CD4-positive, CD25-positive, alpha-beta regulatory T cell (primary cell): ENCODE measurements around the gene GEMIN4. TPM values are rescaled to one million over a fixed set of nuclear protein-coding genes. Genes with fewer than 3 reads are reported as not detected.

Experiments used
- ATAC-seq, 2 donors: fragments of 150-1000 bp; cut with Tn5 transposase; one replicate each; pipeline ENCODE4 v1.10.0; 2021; ENCODE audit warnings: low read depth in 2 of 2, moderate number of reproducible peaks in 2 of 2, moderate library complexity in 1 of 2
- DNase-seq, 3 donors: peaks; one replicate each; pipeline versions ENCODE4 v3.0.0 to v3.0.0-alpha.2; 2012 to 2022; ENCODE audit warnings: mixed read lengths in 1 of 3
- H3K27ac ChIP-seq: one replicate; pipeline ENCODE4 v1.7.0; 2013; ENCODE audit warnings: mild to moderate bottlenecking, low read length; ENCODE audit not compliant: insufficient read depth, poor library complexity, severe bottlenecking
- H3K27me3 ChIP-seq: one replicate; pipeline ENCODE4 v1.7.0; 2013; ENCODE audit warnings: low read length; ENCODE audit not compliant: control insufficient read depth, insufficient read depth
- H3K36me3 ChIP-seq: one replicate; pipeline ENCODE4 v1.7.0; 2013; ENCODE audit warnings: mild to moderate bottlenecking, low read length, moderate library complexity; ENCODE audit not compliant: control insufficient read depth, insufficient read depth
- H3K4me1 ChIP-seq: 2 replicates; pipeline ENCODE4 v1.7.0; 2013; ENCODE audit warnings: mild to moderate bottlenecking, low read length; ENCODE audit not compliant: insufficient read depth, control insufficient read depth, poor library complexity, severe bottlenecking
- H3K4me3 ChIP-seq: one replicate; pipeline ENCODE4 v1.7.0; 2013; ENCODE audit warnings: low read depth, mild to moderate bottlenecking, low read length, moderate library complexity
- H3K9me3 ChIP-seq, 2 experiments: 1 replicate in 1 of 2; 2 replicates in 1 of 2; pipeline ENCODE4 v1.7.0; 2013; ENCODE audit warnings: low read length in 2 of 2, mild to moderate bottlenecking in 1 of 2, moderate library complexity in 1 of 2; ENCODE audit not compliant: control insufficient read depth in 2 of 2
- H3K27ac Mint-ChIP-seq, 3 donors: one replicate each; pipeline ENCODE4 v1.8.0; 2020 to 2022; ENCODE audit warnings: mild to moderate bottlenecking in 3 of 3, mixed read lengths in 3 of 3, moderate library complexity in 2 of 3
- H3K27me3 Mint-ChIP-seq: one replicate; pipeline ENCODE4 v1.8.0; 2022; ENCODE audit warnings: mild to moderate bottlenecking, mixed read lengths
- H3K36me3 Mint-ChIP-seq: one replicate; pipeline ENCODE4 v1.8.0; 2020; ENCODE audit warnings: mixed read lengths
- H3K4me1 Mint-ChIP-seq, 4 donors: one replicate each; pipeline ENCODE4 v1.8.0; 2020 to 2022; ENCODE audit warnings: mixed read lengths in 4 of 4, mild to moderate bottlenecking in 1 of 4
- H3K4me3 Mint-ChIP-seq, 4 donors: one replicate each; pipeline ENCODE4 v1.8.0; 2020 to 2022; ENCODE audit warnings: mild to moderate bottlenecking in 4 of 4, mixed read lengths in 4 of 4, moderate library complexity in 3 of 4
- H3K9me3 Mint-ChIP-seq, 7 donors: one replicate each; pipeline ENCODE4 v1.8.0; 2020 to 2022; ENCODE audit warnings: mixed read lengths in 7 of 7, mild to moderate bottlenecking in 3 of 7, moderate library complexity in 2 of 7
- polyA plus RNA-seq, 4 donors: library from polyadenylated mRNA; unstranded; fragments of 300-500 nt; fragmentation: Illumina TruSeq; gene quantifications; one replicate each; pipeline ENCODE4 v1.2.3, GENCODE V29; 2021
- total RNA-seq: library from RNA; stranded (reverse); gene quantifications from one replicate; pipeline ENCODE4 v1.2.3, GENCODE V29; 2022

Gene GEMIN4
- total and polyA plus RNA-seq, 5 donors from 2014 or later: 9.2 to 34.7 (median 15.9) TPM

DNA sequence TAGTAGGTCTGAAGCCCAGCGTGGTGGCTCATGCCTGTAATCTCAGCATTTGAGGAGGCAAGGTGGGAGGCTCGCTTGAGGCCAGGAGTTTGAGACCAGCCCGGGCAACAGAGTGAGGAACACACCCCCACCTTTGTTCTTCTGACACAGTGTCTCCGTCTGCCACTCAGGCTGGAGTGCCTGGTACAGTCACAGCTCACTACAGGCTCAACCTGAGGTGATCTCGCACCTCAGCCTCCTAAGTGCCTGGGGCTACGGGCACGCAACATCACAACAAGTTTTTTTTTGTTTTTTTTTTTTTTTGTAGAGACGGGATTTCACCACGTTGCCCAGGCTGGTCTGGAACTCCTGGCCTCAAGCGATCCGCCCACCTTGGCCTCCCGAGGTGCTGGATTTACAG lies 26.3 kb downstream of the GEMIN4 start:
- H3K4me3 ChIP-seq: no peak overlapping the region
- Mint-ChIP-seq H3K4me3 (no peak overlapping the region), H3K9me3 (no peaks in the 10 kb centered on the region), H3K27ac (no peak overlapping the region), H3K27me3 (peaks cover 23% of the 10 kb centered on the region), H3K4me1 (no peaks in the 10 kb centered on the region), H3K36me3 (no peaks in the 10 kb centered on the region)
- H3K9me3 ChIP-seq: no peaks in the 10 kb centered on the region
- peaks cover 3% of the 10 kb centered on the region for H3K27me3 ChIP-seq
- ATAC-seq (no peak), DNase-seq (no peak)
- H3K4me1 ChIP-seq: no peaks in the 10 kb centered on the region
- no peaks in the 10 kb centered on the region for H3K36me3 ChIP-seq
- H3K27ac ChIP-seq: no peak overlapping the region

DNA sequence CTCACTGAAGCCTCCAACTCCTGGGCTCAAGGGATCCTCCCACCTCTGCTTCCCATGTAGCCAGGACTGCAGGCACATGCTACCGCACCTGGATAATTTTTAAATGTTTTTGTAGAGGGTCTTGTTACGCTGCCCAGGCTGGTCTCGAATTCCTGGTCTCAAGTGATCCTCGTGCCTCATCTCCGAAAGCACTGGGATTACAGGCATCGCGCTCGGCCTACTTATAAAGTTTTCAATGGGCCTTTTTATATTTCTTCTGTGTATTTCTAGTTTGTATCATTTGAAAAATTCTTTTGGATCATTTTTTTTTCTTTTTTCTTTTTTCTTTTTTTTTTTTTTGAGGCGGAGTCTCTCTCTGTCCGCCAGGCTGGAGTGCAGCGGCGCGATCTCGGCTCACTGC lies 27.0 kb downstream of the GEMIN4 start:
- Mint-ChIP-seq H3K9me3 (no peaks in the 10 kb centered on the region), H3K4me1 (no peaks in the 10 kb centered on the region), H3K27ac (no peak overlapping the region), H3K4me3 (no peak overlapping the region), H3K27me3 (peaks cover 17% of the 10 kb centered on the region), H3K36me3 (no peaks in the 10 kb centered on the region)
- H3K9me3 ChIP-seq: no peaks in the 10 kb centered on the region
- no peak overlapping the region for H3K27ac ChIP-seq
- H3K27me3 ChIP-seq: peaks cover 3% of the 10 kb centered on the region
- no peak for ATAC-seq
- no peaks in the 10 kb centered on the region for H3K4me1 ChIP-seq
- H3K4me3 ChIP-seq: no peak overlapping the region
- no peaks in the 10 kb centered on the region for H3K36me3 ChIP-seq
- DNase-seq: no peak

DNA sequence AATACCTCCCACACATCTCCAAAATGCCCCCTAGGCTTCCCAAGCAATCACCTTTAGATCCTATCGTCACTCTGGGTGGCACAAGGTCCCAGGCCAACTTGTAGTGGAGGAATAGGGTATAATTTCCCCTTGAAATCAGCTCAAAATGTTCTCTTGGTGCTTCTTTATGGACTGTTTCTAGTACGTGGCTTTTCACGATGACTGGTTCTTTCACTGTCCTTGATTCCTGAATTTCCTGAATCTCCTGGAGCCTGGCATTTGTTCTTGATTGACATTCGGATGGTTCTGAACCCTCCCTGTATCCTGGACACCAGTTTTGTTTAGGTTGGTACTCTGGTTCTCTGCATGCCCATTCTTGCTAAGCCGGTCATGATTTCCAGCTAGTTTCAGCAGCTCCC lies 30.5 kb downstream of the GEMIN4 start:
- H3K9me3 ChIP-seq: no peaks in the 10 kb centered on the region
- peaks cover 0 to 6% (median 4%) of the 10 kb centered on the region in 4 donors for H3K4me1 Mint-ChIP-seq
- H3K4me3 Mint-ChIP-seq: no peak overlapping the region
- H3K36me3 ChIP-seq: no peaks in the 10 kb centered on the region
- H3K36me3 Mint-ChIP-seq: no peaks in the 10 kb centered on the region
- DNase-seq (no peak), ATAC-seq (no peak)
- H3K4me3 ChIP-seq: no peak overlapping the region
- no peaks in the 10 kb centered on the region for H3K9me3 Mint-ChIP-seq
- H3K4me1 ChIP-seq: no peaks in the 10 kb centered on the region
- H3K27me3 Mint-ChIP-seq: peaks cover 2% of the 10 kb centered on the region
- no peak overlapping the region for H3K27ac Mint-ChIP-seq
- H3K27me3 ChIP-seq: peaks cover 3% of the 10 kb centered on the region
- H3K27ac ChIP-seq: no peak overlapping the region

DNA sequence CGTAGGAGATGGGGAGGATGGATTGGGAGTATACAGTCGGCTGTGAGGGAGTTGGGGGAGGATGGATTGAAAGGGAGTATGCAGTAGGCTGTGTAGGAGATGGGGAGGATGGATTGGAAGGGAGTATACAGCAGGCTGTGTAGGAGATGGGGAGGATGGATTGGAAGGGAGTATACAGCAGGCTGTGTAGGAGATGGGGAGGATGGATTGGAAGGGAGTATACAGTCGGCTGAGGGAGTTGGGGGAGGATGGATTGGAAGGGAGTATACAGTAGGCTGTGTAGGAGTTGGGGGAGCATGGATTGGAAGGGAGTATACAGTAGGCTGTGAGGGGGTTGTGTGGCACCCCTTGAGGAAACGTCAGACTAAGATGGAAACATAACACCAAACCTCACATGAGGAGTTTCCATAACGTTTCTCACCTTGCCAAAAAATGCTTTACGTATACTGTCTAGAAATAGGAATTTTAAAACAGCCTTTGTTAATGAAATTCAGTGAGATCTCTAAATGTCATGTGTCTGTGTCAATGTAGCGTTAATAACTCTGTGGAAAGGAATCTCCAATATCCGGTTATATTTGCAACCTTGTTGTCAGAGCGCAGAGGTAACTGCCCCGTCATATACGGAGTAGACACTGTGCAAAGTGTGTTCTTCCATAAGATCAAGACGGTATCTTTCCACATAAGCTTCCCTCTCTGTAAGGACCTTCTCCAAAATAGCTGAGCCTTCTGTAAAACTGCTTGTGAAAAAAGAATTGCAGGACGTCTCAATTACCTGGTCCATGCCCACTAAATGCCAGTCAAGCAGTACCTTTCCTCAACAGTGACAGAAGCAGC lies 31.1 kb downstream of the GEMIN4 start:
- no peaks in the 10 kb centered on the region for H3K9me3 ChIP-seq
- DNase-seq (no peak), ATAC-seq (no peak)
- Mint-ChIP-seq H3K9me3 (no peaks in the 10 kb centered on the region), H3K4me1 (peaks cover 0 to 6% (median 4%) of the 10 kb centered on the region in 4 donors), H3K27me3 (no peaks in the 10 kb centered on the region), H3K36me3 (no peaks in the 10 kb centered on the region), H3K4me3 (no peak overlapping the region), H3K27ac (no peak overlapping the region)
- no peaks in the 10 kb centered on the region for H3K4me1 ChIP-seq
- peaks cover 3% of the 10 kb centered on the region for H3K27me3 ChIP-seq
- H3K36me3 ChIP-seq: no peaks in the 10 kb centered on the region
- no peak overlapping the region for H3K27ac ChIP-seq
- H3K4me3 ChIP-seq: no peak overlapping the region

DNA sequence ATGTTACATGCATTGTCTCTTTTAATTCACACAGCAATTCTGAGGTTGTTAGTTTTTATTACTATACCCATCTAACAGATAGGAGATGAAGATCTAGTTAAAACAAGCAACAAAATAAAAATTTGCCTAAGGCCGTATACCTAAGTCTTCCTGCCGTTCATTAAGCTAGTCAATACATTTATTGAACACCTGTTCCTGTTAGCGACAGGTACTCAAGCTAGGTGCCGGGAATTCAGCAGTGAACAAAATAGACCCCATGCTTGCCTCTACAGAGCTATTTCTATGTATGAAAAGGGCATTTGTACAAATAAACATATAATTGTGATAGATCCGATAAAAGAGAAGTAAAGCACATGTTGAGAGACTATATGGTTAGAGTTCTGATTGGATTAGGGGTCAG lies 34.0 kb downstream of the GEMIN4 start:
- no peak for DNase-seq
- H3K4me3 Mint-ChIP-seq: peak overlapping the region in 1 of 4 donors; percentile 80

DNA sequence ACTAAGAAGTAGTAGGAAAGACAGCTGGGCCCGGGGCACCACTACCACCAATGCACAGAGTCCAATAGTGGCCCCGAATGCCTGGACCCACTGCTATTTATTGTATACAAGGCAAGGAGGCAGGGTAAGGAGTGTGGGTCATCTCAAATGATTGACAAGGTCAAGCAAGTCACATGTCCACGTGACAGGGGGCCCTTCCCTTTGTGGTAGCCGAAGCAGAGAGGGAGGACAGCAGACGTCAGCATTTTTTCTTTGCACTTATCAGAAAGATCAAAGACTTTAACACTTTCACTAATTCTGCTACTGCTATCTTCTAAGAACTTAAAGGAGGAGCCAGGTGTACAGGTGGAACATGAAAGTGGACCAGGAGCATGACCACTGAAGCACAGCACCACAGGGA lies 43.9 kb downstream of the GEMIN4 start:
- Mint-ChIP-seq H3K27me3 (no peaks in the 10 kb centered on the region), H3K9me3 (no peaks in the 10 kb centered on the region), H3K4me3 (no peak overlapping the region), H3K4me1 (peaks cover 24 to 40% (median 31%) of the 10 kb centered on the region in 4 donors), H3K36me3 (peaks cover 15% of the 10 kb centered on the region), H3K27ac (peak overlapping the region in 1 of 3 donors; percentile 5)
- Histone ChIP-seq H3K9me3 (no peaks in the 10 kb centered on the region), H3K27me3 (no peaks in the 10 kb centered on the region), H3K36me3 (peaks cover 33% of the 10 kb centered on the region), H3K4me1 (peaks cover 3% of the 10 kb centered on the region), H3K4me3 (no peak overlapping the region), H3K27ac (no peak overlapping the region)
- ATAC-seq (no peak), DNase-seq (peak in 1 of 3 donors; percentile 12)

More for the DNA sequence above, 34.0 kb downstream of the GEMIN4 start:
- Mint-ChIP-seq H3K4me1 (peaks cover 5 to 19% (median 10%) of the 10 kb centered on the region in 4 donors), H3K9me3 (no peaks in the 10 kb centered on the region), H3K27ac (no peak overlapping the region), H3K27me3 (no peaks in the 10 kb centered on the region), H3K36me3 (no peaks in the 10 kb centered on the region)
- Histone ChIP-seq H3K4me1 (peaks cover 23% of the 10 kb centered on the region), H3K9me3 (no peaks in the 10 kb centered on the region), H3K27me3 (peaks cover 3% of the 10 kb centered on the region), H3K36me3 (no peaks in the 10 kb centered on the region), H3K4me3 (no peak overlapping the region), H3K27ac (no peak overlapping the region)
- ATAC-seq: no peak

DNA sequence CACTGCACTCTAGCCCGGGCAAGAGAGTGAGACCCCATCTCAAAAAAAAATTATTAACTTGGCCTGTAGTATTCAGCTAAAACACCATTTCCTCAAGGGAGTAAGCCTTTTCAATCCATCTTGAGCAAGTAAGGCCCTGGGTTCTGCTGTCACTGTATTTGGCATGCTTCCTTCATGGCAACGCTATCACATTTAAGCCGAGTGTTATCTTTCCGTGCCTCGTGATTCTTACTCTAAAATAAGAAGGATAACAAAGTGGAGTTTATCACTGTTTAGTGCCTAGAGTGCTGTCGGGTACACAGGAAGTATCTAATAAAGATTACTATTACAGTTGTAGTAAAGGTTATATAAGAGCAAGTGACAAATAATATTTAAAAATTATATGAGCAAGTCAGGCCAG lies 46.2 kb downstream of the GEMIN4 start:
- peaks cover 33% of the 10 kb centered on the region for H3K36me3 ChIP-seq
- ATAC-seq: no peak
- Mint-ChIP-seq H3K4me3 (no peak overlapping the region), H3K27me3 (no peaks in the 10 kb centered on the region), H3K9me3 (no peaks in the 10 kb centered on the region), H3K4me1 (peaks cover 15 to 23% (median 20%) of the 10 kb centered on the region in 4 donors), H3K27ac (no peak overlapping the region), H3K36me3 (peaks cover 15% of the 10 kb centered on the region)
- DNase-seq: no peak
- H3K4me3 ChIP-seq: no peak overlapping the region
- no peaks in the 10 kb centered on the region for H3K27me3 ChIP-seq
- H3K9me3 ChIP-seq: no peaks in the 10 kb centered on the region
- no peaks in the 10 kb centered on the region for H3K4me1 ChIP-seq
- no peak overlapping the region for H3K27ac ChIP-seq

DNA sequence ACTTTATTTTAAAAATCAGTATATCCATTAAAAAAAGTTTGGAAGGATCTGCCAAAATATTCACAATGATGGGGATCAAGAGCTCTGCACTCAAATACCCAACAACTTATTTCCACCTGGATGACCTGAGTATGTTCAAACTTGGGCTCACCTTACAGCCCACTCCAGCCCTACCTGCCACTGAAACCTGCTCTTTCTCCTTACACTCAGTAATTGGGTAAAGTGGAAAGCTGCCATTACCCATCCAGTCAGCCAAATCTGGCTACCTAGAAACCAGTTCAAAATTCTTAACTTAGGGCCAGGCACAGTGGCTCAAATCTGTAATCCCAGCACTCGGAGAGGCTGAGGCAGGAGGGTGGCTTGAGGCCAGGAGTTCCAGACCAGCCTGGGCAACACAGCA lies 47.1 kb downstream of the GEMIN4 start:
- Mint-ChIP-seq H3K27me3 (no peaks in the 10 kb centered on the region), H3K4me1 (peaks cover 15 to 27% (median 24%) of the 10 kb centered on the region in 4 donors)

More for the DNA sequence above, 47.1 kb downstream of the GEMIN4 start:
- Mint-ChIP-seq H3K4me3 (no peak overlapping the region), H3K9me3 (no peaks in the 10 kb centered on the region), H3K36me3 (peaks cover 18% of the 10 kb centered on the region), H3K27ac (peak overlapping the region in 2 of 3 donors; percentile 27 to 64)
- H3K4me3 ChIP-seq: no peak overlapping the region
- H3K27ac ChIP-seq: no peak overlapping the region
- H3K4me1 ChIP-seq: no peaks in the 10 kb centered on the region
- ATAC-seq (no peak), DNase-seq (no peak)
- peaks cover 28% of the 10 kb centered on the region for H3K36me3 ChIP-seq
- no peaks in the 10 kb centered on the region for H3K27me3 ChIP-seq
- no peaks in the 10 kb centered on the region for H3K9me3 ChIP-seq
